ENCODE measurements around the gene GPR156. TPM values are rescaled to one million over a fixed set of nuclear protein-coding genes. Genes with fewer than 3 reads are reported as not detected.

GPR156 gene
- polyA plus RNA-seq, 1 donor (not counting 4 experiments of a cell fraction or from before 2014, with no cell fraction given), result 0.17 TPM

DNA sequence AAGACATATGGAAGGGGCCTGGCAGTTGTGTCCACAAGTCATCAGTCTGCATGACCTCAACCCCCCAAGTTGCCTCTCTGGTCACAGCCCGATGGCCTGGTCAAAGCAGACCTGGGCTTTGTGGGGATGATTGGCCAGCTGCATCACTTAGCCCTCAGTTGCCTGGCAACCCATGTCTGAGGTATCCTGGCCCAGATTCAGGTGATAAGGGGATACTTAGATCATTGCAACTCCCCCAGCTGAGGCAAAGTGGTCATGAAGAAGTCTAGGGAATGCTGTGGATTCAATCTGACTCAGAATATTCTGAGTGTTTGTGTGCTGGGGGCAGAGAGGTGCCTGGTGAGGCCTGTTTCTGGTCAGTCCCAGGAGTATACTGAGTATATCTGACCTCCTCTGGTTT, 5.0 kb downstream of the GPR156 start:
- Histone ChIP-seq H3K9me3 (ENCODE audit: control insufficient read depth, low read depth, low read length) (no peaks in the 10 kb centered on the region), H3K4me2 (ENCODE audit: control insufficient read depth, extremely low read depth, insufficient read depth, low read depth, low read length) (no peak overlapping the region), H3K36me3 (ENCODE audit: control insufficient read depth in 2 of 2, extremely low read depth in 1 of 2, insufficient read depth in 2 of 2, low read length in 2 of 2) (no peaks in the 10 kb centered on the region), H2AFZ (ENCODE audit: control insufficient read depth, low read length) (no peak overlapping the region), H4K20me1 (ENCODE audit: control insufficient read depth, extremely low read depth, insufficient read depth, low read length) (no peaks in the 10 kb centered on the region), H3K4me1 (ENCODE audit: control insufficient read depth, extremely low read depth, insufficient read depth, low read length) (no peaks in the 10 kb centered on the region), H3K4me3 (ENCODE audit: control insufficient read depth in 2 of 3, extremely low read depth in 1 of 3, insufficient read depth in 2 of 3, low read depth in 1 of 3, low read length in 3 of 3) (no peak overlapping the region), H3K27me3 (ENCODE audit: control insufficient read depth, extremely low read depth, insufficient read depth, low read length) (peaks cover 10% of the 10 kb centered on the region), H3K9me1 (ENCODE audit: control insufficient read depth, extremely low read depth, insufficient read depth, low read length) (no peaks in the 10 kb centered on the region), H3K9ac (ENCODE audit: control insufficient read depth, extremely low read depth, insufficient read depth, low read length) (no peak overlapping the region), H3K27ac (ENCODE audit: control insufficient read depth, insufficient read depth, low read length) (no peak overlapping the region), H3K79me2 (ENCODE audit: control insufficient read depth, insufficient read depth, low read length) (no peaks in the 10 kb centered on the region)
- no peak for FAIRE-seq
- TF ChIP-seq EZH2 (IDR thresholded peaks at IDR 0.05; ENCODE audit: low read length), result no peak
- TF ChIP-seq, protein P1, sequence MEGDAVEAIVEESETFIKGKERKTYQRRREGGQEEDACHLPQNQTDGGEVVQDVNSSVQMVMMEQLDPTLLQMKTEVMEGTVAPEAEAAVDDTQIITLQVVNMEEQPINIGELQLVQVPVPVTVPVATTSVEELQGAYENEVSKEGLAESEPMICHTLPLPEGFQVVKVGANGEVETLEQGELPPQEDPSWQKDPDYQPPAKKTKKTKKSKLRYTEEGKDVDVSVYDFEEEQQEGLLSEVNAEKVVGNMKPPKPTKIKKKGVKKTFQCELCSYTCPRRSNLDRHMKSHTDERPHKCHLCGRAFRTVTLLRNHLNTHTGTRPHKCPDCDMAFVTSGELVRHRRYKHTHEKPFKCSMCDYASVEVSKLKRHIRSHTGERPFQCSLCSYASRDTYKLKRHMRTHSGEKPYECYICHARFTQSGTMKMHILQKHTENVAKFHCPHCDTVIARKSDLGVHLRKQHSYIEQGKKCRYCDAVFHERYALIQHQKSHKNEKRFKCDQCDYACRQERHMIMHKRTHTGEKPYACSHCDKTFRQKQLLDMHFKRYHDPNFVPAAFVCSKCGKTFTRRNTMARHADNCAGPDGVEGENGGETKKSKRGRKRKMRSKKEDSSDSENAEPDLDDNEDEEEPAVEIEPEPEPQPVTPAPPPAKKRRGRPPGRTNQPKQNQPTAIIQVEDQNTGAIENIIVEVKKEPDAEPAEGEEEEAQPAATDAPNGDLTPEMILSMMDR (optimal IDR thresholded peaks at IDR 0.05 in 1 of 3, IDR thresholded peaks at IDR 0.05 in 1 of 3, conservative IDR thresholded peaks at IDR 0.05 in 1 of 3; ENCODE audit: extremely low read depth in 1 of 3, insufficient read depth in 2 of 3, low read length in 3 of 3), result no peak
- no peak for DNase-seq (ENCODE audit: low read depth, low spot score)
- dilution Hi-C loops (cut with MboI; ENCODE audit: extremely low pct_ligation_motif_present, low sequenced_read_pairs), result no loop called here

DNA sequence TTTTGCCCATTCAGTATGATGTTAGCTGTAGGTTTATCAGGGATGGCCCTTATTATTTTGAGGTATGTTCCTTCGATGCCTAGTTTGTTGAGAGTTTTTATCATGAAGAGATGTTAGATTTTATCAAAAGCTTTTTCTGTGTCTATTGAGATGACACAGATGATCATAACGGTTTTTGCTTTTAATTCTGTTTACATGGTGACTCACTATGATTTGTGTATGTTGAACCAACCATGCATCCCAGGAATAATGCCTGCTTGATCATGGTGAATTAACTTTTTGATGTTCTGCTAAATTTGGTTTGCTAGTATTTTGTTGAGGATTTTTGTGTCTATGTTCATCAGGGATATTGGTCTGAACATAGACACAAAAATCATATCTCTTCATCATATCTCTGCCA, 8.3 kb downstream of the GPR156 start:
- H3K27me3 ChIP-seq (ENCODE audit: control insufficient read depth, extremely low read depth, insufficient read depth, low read length), result peaks cover 3% of the 10 kb centered on the region
- DNase-seq (ENCODE audit: low read depth, low spot score) (no peak), FAIRE-seq (no peak)
- no peak overlapping the region for H3K27ac ChIP-seq (ENCODE audit: control insufficient read depth, insufficient read depth, low read length)
- no peaks in the 10 kb centered on the region for H3K79me2 ChIP-seq (ENCODE audit: control insufficient read depth, insufficient read depth, low read length)
- H3K4me1 ChIP-seq (ENCODE audit: control insufficient read depth, extremely low read depth, insufficient read depth, low read length), result no peaks in the 10 kb centered on the region
- dilution Hi-C loops (cut with MboI; ENCODE audit: extremely low pct_ligation_motif_present, low sequenced_read_pairs), result no loop called here
- H3K4me2 ChIP-seq (ENCODE audit: control insufficient read depth, extremely low read depth, insufficient read depth, low read depth, low read length), result no peak overlapping the region
- H3K9me1 ChIP-seq (ENCODE audit: control insufficient read depth, extremely low read depth, insufficient read depth, low read length), result no peaks in the 10 kb centered on the region
- TF ChIP-seq, protein P1 (optimal IDR thresholded peaks at IDR 0.05 in 1 of 3, IDR thresholded peaks at IDR 0.05 in 1 of 3, conservative IDR thresholded peaks at IDR 0.05 in 1 of 3; ENCODE audit: extremely low read depth in 1 of 3, insufficient read depth in 2 of 3, low read length in 3 of 3), result no peak
- no peak for TF ChIP-seq EZH2 (IDR thresholded peaks at IDR 0.05; ENCODE audit: low read length)
- H3K9ac ChIP-seq (ENCODE audit: control insufficient read depth, extremely low read depth, insufficient read depth, low read length), result no peak overlapping the region
- no peaks in the 10 kb centered on the region for H4K20me1 ChIP-seq (ENCODE audit: control insufficient read depth, extremely low read depth, insufficient read depth, low read length)
- H3K36me3 ChIP-seq (ENCODE audit: control insufficient read depth in 2 of 2, extremely low read depth in 1 of 2, insufficient read depth in 2 of 2, low read length in 2 of 2), result no peaks in the 10 kb centered on the region
- no peaks in the 10 kb centered on the region for H3K9me3 ChIP-seq (ENCODE audit: control insufficient read depth, low read depth, low read length)
- no peak overlapping the region for H3K4me3 ChIP-seq (ENCODE audit: control insufficient read depth in 2 of 3, extremely low read depth in 1 of 3, insufficient read depth in 2 of 3, low read depth in 1 of 3, low read length in 3 of 3)
- no peak overlapping the region for H2AFZ ChIP-seq (ENCODE audit: control insufficient read depth, low read length)

All from keratinocyte (primary cell).